ENCODE data around the gene GHR. TPM values are rescaled to one million over a fixed set of nuclear protein-coding genes. Genes with fewer than 3 reads are reported as not detected.

Gene GHR
- total RNA-seq, 2 experiments from 2014 or later = not detected

- Histone ChIP-seq H3K9me3 (ENCODE audit: low read length) (no peaks in the 10 kb centered on the region), H3K27ac (ENCODE audit: low read depth, low read length, poor library complexity, severe bottlenecking) (no peak overlapping the region), H2AFZ (ENCODE audit: low read length) (no peak overlapping the region), H3K79me2 (ENCODE audit: insufficient read depth, low read depth, low read length) (no peaks in the 10 kb centered on the region), H3K4me3 (ENCODE audit: low read depth, low read length, poor library complexity, severe bottlenecking) (no peak overlapping the region), H3K4me1 (ENCODE audit: insufficient read depth, low read length, poor library complexity, severe bottlenecking) (no peaks in the 10 kb centered on the region), H4K20me1 (ENCODE audit: insufficient read depth, low read length) (no peaks in the 10 kb centered on the region), H3K9me2 (ENCODE audit: insufficient read depth, low read length) (no peaks in the 10 kb centered on the region), H3K4me2 (ENCODE audit: low read length) (no peak overlapping the region), H3K36me3 (ENCODE audit: insufficient read depth, low read length) (no peaks in the 10 kb centered on the region)
- TF ChIP-seq EZH2phosphoT487 (IDR thresholded peaks at IDR 0.05; ENCODE audit: borderline replicate concordance, low read depth, low read length) = no peak
- TF ChIP-seq CTCF (conservative IDR thresholded peaks at IDR 0.05; ENCODE audit: low read length) = no peak
- no peak for DNase-seq (ENCODE audit: low spot score)
- ChIA-PET POLR2A (no interaction called here), CTCF (ENCODE audit: unreplicated experiment) (no interaction called here)
- intact Hi-C loops (cut with micrococcal nuclease; ENCODE audit: unreplicated experiment) = no loop called here
- no TSS peak for BruUV-seq (replicated peaks)
Measured at GRCh38 chr5:42377496-42377895, 45.7 kb upstream of the GHR start.

GRCh38 chr5:42381973-42382372 is 41.3 kb upstream of the GHR start:
- CTCF ChIA-PET (ENCODE audit: unreplicated experiment) = no interaction called here
- intact Hi-C loops (cut with micrococcal nuclease; ENCODE audit: unreplicated experiment) = no loop called here
- H3K4me2 ChIP-seq (ENCODE audit: low read length) = no peak overlapping the region

GRCh38 chr5:42387563-42387962 is 35.7 kb upstream of the GHR start:
- CTCF ChIA-PET (ENCODE audit: unreplicated experiment) = no interaction called here
- Histone ChIP-seq H3K9me2 (ENCODE audit: insufficient read depth, low read length) (no peaks in the 10 kb centered on the region), H4K20me1 (ENCODE audit: insufficient read depth, low read length) (no peaks in the 10 kb centered on the region), H3K4me3 (ENCODE audit: low read depth, low read length, poor library complexity, severe bottlenecking) (no peak overlapping the region), H3K4me2 (ENCODE audit: low read length) (no peak overlapping the region), H3K27ac (ENCODE audit: low read depth, low read length, poor library complexity, severe bottlenecking) (no peak overlapping the region), H2AFZ (ENCODE audit: low read length) (no peak overlapping the region), H3K79me2 (ENCODE audit: insufficient read depth, low read depth, low read length) (no peaks in the 10 kb centered on the region), H3K9me3 (ENCODE audit: low read length) (no peaks in the 10 kb centered on the region), H3K4me1 (ENCODE audit: insufficient read depth, low read length, poor library complexity, severe bottlenecking) (no peaks in the 10 kb centered on the region), H3K36me3 (ENCODE audit: insufficient read depth, low read length) (no peaks in the 10 kb centered on the region)
- no peak for TF ChIP-seq CTCF (conservative IDR thresholded peaks at IDR 0.05; ENCODE audit: low read length)
- no peak for TF ChIP-seq EZH2phosphoT487 (IDR thresholded peaks at IDR 0.05; ENCODE audit: borderline replicate concordance, low read depth, low read length)
- POLR2A ChIA-PET = no interaction called here
- intact Hi-C loops (cut with micrococcal nuclease; ENCODE audit: unreplicated experiment) = no loop called here
- DNase-seq (ENCODE audit: low spot score) = no peak
- BruUV-seq (replicated peaks) = no TSS peak

More at GRCh38 chr5:42381973-42382372, 41.3 kb upstream of the GHR start:
- DNase-seq (ENCODE audit: low spot score) = no peak
- no peaks in the 10 kb centered on the region for H3K9me2 ChIP-seq (ENCODE audit: insufficient read depth, low read length)
- no peak overlapping the region for H2AFZ ChIP-seq (ENCODE audit: low read length)
- no peak for TF ChIP-seq CTCF (conservative IDR thresholded peaks at IDR 0.05; ENCODE audit: low read length)
- no peak for TF ChIP-seq EZH2phosphoT487 (IDR thresholded peaks at IDR 0.05; ENCODE audit: borderline replicate concordance, low read depth, low read length)
- H3K36me3 ChIP-seq (ENCODE audit: insufficient read depth, low read length) = no peaks in the 10 kb centered on the region
- no peak overlapping the region for H3K27ac ChIP-seq (ENCODE audit: low read depth, low read length, poor library complexity, severe bottlenecking)
- POLR2A ChIA-PET = no interaction called here
- H3K4me1 ChIP-seq (ENCODE audit: insufficient read depth, low read length, poor library complexity, severe bottlenecking) = no peaks in the 10 kb centered on the region
- no TSS peak for BruUV-seq (replicated peaks)
- no peaks in the 10 kb centered on the region for H4K20me1 ChIP-seq (ENCODE audit: insufficient read depth, low read length)
- H3K79me2 ChIP-seq (ENCODE audit: insufficient read depth, low read depth, low read length) = no peaks in the 10 kb centered on the region
- no peak overlapping the region for H3K4me3 ChIP-seq (ENCODE audit: low read depth, low read length, poor library complexity, severe bottlenecking)
- H3K9me3 ChIP-seq (ENCODE audit: low read length) = no peaks in the 10 kb centered on the region
